Measurements from ENCODE around the gene SAFB2. TPM values are rescaled to one million over a fixed set of nuclear protein-coding genes. Genes with fewer than 3 reads are reported as not detected.
A peak's percentile ranks its signal among the peaks of the same experiment; 100 is the strongest.

Gene SAFB2
- total RNA-seq, 6 experiments from 2014 or later: 30.4 to 41.8 (median 37.3) TPM

DNA sequence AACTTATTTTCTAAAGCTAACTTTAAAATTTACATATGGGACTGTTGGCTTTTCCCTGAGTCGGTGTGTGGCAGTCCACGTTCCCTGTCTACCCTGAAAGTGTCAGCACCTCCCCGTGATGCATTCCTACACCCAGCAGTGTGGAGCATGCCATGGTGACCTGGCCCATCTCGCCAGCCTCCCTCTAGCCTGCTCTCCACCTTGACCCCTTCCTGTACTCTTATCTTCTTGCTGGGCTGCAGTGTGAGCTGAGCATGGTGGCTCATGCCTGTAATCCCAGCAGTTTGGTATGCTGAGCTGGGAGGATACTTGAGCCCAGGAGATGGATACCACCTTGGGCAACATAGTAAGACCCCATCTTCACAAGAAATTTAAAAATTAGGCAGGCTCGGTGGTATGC lies 32.4 kb upstream of the SAFB2 start:
- peaks cover 39% of the 10 kb centered on the region for H3K36me3 Mint-ChIP-seq (ENCODE audit: low read depth)
- H3K4me1 Mint-ChIP-seq (ENCODE audit: low read depth): no peaks in the 10 kb centered on the region
- DNase-seq: no peak
- H3K27ac Mint-ChIP-seq: no peak overlapping the region
- TF ChIP-seq, protein P1, sequence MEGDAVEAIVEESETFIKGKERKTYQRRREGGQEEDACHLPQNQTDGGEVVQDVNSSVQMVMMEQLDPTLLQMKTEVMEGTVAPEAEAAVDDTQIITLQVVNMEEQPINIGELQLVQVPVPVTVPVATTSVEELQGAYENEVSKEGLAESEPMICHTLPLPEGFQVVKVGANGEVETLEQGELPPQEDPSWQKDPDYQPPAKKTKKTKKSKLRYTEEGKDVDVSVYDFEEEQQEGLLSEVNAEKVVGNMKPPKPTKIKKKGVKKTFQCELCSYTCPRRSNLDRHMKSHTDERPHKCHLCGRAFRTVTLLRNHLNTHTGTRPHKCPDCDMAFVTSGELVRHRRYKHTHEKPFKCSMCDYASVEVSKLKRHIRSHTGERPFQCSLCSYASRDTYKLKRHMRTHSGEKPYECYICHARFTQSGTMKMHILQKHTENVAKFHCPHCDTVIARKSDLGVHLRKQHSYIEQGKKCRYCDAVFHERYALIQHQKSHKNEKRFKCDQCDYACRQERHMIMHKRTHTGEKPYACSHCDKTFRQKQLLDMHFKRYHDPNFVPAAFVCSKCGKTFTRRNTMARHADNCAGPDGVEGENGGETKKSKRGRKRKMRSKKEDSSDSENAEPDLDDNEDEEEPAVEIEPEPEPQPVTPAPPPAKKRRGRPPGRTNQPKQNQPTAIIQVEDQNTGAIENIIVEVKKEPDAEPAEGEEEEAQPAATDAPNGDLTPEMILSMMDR (IDR thresholded peaks at IDR 0.05): no peak
- H3K27me3 Mint-ChIP-seq (ENCODE audit: insufficient read depth): peaks cover 6% of the 10 kb centered on the region
- no peaks in the 10 kb centered on the region for H3K9me3 Mint-ChIP-seq
- no peak overlapping the region for H3K4me3 Mint-ChIP-seq

DNA sequence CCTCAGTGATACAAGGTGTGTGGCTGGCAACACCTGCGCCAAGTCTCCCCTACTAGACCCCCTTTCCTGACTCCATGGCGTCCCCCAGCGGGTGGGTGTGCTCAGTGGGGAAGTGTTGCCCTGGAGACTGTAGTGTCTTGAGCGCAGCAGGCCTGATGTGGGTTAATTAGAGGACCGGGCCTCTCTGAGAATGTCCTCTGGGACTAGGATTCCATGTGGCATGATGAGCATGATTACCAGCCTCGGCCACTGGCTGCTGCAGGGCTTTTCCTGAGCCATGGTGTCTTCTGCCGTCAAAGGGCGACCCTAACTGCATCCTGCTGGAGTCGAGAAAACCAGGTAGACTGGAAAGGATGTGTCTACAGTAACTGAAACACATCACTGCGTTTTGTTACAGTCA lies 29.7 kb upstream of the SAFB2 start:
- Mint-ChIP-seq H3K4me3 (no peak overlapping the region), H3K27me3 (ENCODE audit: insufficient read depth) (peaks cover 4% of the 10 kb centered on the region), H3K36me3 (ENCODE audit: low read depth) (peaks cover 47% of the 10 kb centered on the region), H3K4me1 (ENCODE audit: low read depth) (no peaks in the 10 kb centered on the region), H3K9me3 (no peaks in the 10 kb centered on the region), H3K27ac (no peak overlapping the region)
- no peak for DNase-seq
- TF ChIP-seq, protein P1 (IDR thresholded peaks at IDR 0.05): no peak

DNA sequence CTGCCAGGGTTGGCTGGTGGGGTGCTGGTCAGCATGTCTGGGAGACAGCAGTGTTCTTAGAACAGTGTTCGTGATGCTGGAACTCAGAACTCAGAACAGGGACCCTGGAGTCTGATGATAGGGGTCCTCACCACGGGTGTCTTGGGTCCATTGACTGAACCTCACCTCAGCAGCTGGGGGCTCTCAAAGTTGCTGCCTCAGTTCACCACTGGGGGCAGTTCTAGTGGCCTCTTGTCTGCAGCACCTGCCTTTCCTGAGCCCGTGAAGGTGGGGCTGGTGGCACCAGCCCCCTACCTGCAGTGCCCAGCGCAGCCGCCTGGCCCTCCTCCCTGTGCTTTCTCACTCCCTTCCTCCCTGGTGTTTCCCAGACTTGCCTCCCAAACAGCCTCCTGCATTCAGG lies 28.8 kb upstream of the SAFB2 start:
- no peak for DNase-seq
- Mint-ChIP-seq H3K36me3 (ENCODE audit: low read depth) (peaks cover 53% of the 10 kb centered on the region), H3K27ac (no peak overlapping the region), H3K27me3 (ENCODE audit: insufficient read depth) (peaks cover 1% of the 10 kb centered on the region), H3K9me3 (no peaks in the 10 kb centered on the region), H3K4me3 (no peak overlapping the region), H3K4me1 (ENCODE audit: low read depth) (no peaks in the 10 kb centered on the region)
- TF ChIP-seq, protein P1 (IDR thresholded peaks at IDR 0.05): peak; percentile 16; the same call in 1 of the 2 replicates

DNA sequence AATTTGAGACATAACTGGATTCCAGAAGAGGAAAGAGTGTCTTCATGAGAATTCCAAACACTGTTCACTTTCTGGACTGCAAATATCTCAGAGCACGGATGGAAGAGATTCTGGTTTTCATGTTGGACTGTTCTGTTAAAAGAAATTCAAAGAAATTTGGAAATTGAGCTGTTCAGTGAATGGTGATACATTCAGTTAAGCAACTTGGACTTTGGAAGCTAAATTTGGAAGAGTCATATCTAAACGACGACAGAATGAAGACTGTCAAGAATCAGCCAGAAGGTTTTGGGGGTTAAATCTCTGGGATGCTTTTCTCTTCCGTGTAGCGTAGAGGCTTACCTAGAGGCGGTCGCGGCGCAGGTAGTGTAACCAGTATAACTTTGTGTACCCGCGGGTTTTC lies 25.9 kb upstream of the SAFB2 start:
- no peak overlapping the region for H3K27ac Mint-ChIP-seq
- TF ChIP-seq, protein P1 (IDR thresholded peaks at IDR 0.05): no peak
- peaks cover 1% of the 10 kb centered on the region; the same call in 1 of the 2 replicates for H3K27me3 Mint-ChIP-seq (ENCODE audit: insufficient read depth)
- peaks cover 18% of the 10 kb centered on the region for H3K4me1 Mint-ChIP-seq (ENCODE audit: low read depth)
- no peak for DNase-seq
- peaks cover 50% of the 10 kb centered on the region for H3K36me3 Mint-ChIP-seq (ENCODE audit: low read depth)
- H3K9me3 Mint-ChIP-seq: no peaks in the 10 kb centered on the region
- H3K4me3 Mint-ChIP-seq: no peak overlapping the region

DNA sequence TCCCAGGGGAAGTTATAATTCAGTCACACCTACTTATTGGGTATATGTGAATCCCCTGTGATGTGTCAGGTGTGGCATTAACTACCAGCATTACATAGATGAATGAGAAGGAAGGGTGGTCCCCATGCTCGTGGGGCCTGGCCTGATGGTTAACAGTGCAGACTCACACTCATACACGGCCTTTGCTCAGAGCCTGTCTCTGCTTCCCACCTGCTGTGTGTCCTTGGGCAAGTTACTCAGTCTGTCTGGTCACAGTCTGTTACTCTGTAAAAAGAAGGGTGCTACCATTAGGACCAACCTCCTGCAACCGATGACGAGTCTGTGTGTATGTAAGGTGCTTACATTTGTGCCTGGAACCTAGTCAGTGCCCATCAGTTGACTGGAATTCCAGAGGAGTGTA lies 24.1 kb upstream of the SAFB2 start:
- H3K4me3 Mint-ChIP-seq: no peak overlapping the region
- no peak for DNase-seq
- H3K27ac Mint-ChIP-seq: no peak overlapping the region
- H3K9me3 Mint-ChIP-seq: no peaks in the 10 kb centered on the region
- H3K27me3 Mint-ChIP-seq (ENCODE audit: insufficient read depth): peaks cover 1% of the 10 kb centered on the region; the same call in 1 of the 2 replicates
- TF ChIP-seq, protein P1 (IDR thresholded peaks at IDR 0.05): no peak
- peaks cover 25% of the 10 kb centered on the region for H3K4me1 Mint-ChIP-seq (ENCODE audit: low read depth)
- peaks cover 46% of the 10 kb centered on the region for H3K36me3 Mint-ChIP-seq (ENCODE audit: low read depth)

DNA sequence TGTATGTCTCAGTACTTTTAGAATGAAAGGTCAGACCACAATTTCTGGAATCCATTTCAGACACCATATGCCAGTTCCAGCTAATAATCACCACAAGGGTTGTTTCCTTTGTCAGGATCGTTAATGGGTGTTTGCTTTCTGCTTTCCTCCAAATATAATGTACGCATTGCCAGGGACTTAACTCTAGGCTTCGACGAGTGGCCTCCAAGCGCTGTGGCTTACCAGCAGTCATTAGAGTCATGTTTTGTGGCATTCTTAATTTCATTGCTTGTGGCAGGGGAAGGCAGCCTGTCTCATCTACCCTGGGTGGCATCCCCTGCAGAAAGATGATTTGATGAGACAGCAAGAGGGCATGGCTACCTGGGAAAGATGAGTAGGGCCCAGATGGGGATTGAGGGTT lies 22.8 kb upstream of the SAFB2 start:
- no peaks in the 10 kb centered on the region for H3K9me3 Mint-ChIP-seq
- peaks cover 31% of the 10 kb centered on the region for H3K4me1 Mint-ChIP-seq (ENCODE audit: low read depth)
- no peak overlapping the region for H3K4me3 Mint-ChIP-seq
- H3K27me3 Mint-ChIP-seq (ENCODE audit: insufficient read depth): no peaks in the 10 kb centered on the region
- no peak for DNase-seq
- H3K27ac Mint-ChIP-seq: peak overlapping the region; percentile 19; the same call in 1 of the 2 replicates
- peaks cover 51% of the 10 kb centered on the region for H3K36me3 Mint-ChIP-seq (ENCODE audit: low read depth)
- TF ChIP-seq, protein P1 (IDR thresholded peaks at IDR 0.05): no peak
